Duodenal mucosa (tissue), 2 donors: ENCODE data around the gene ZNF546.
A peak's percentile ranks its signal among the peaks of the same experiment; 100 is the strongest.
"Not testable (repeated sequence)": the region's sequence is repeated elsewhere in the genome, so short reads cannot be mapped to it uniquely, and the experiment has no call there.

Experiments
- H3K27ac ChIP-seq: one replicate; pipeline ENCODE4 v1.7.0; 2013; ENCODE audit warnings: low read depth, low read length
- H3K27me3 ChIP-seq, 2 donors: one replicate each; pipeline ENCODE4 v1.7.0; 2013; ENCODE audit warnings: low read length in 2 of 2, control low read depth in 1 of 2; ENCODE audit not compliant: insufficient read depth in 2 of 2, control insufficient read depth in 1 of 2
- H3K36me3 ChIP-seq, 2 donors: one replicate each; pipeline ENCODE4 v1.7.0; 2013; ENCODE audit warnings: low read length in 2 of 2, control low read depth in 1 of 2; ENCODE audit not compliant: insufficient read depth in 2 of 2, control insufficient read depth in 1 of 2
- H3K4me1 ChIP-seq, 2 donors: one replicate each; pipeline ENCODE4 v1.7.0; 2013; ENCODE audit warnings: low read length in 2 of 2, control low read depth in 1 of 2; ENCODE audit not compliant: insufficient read depth in 2 of 2, control insufficient read depth in 1 of 2
- H3K4me3 ChIP-seq, 2 donors: one replicate each; pipeline ENCODE4 v1.7.0; 2013; ENCODE audit warnings: low read length in 2 of 2, low read depth in 1 of 2
- H3K9ac ChIP-seq, 2 donors: one replicate each; pipeline ENCODE4 v1.7.0; 2013; ENCODE audit warnings: low read length in 2 of 2, low read depth in 1 of 2
- H3K9me3 ChIP-seq, 2 donors: one replicate each; pipeline ENCODE4 v1.7.0; 2013; ENCODE audit warnings: low read length in 2 of 2, control low read depth in 1 of 2; ENCODE audit not compliant: control insufficient read depth in 1 of 2

Gene ZNF546

GRCh38 chr19:40005691-40006272 is 8.9 kb downstream of the ZNF546 start:
- Histone ChIP-seq H3K4me3 (no peak overlapping the region), H3K27ac (no peak overlapping the region), H3K9ac (no peak overlapping the region), H3K9me3 (peaks cover 0 to 2% of the 10 kb centered on the region in 2 donors), H3K36me3 (peaks cover 15 to 18% of the 10 kb centered on the region in 2 donors), H3K4me1 (no peaks in the 10 kb centered on the region), H3K27me3 (no peaks in the 10 kb centered on the region)

- H3K4me1 ChIP-seq = no peaks in the 10 kb centered on the region
- no peak overlapping the region for H3K9ac ChIP-seq
- H3K27me3 ChIP-seq = no peaks in the 10 kb centered on the region
- no peak overlapping the region for H3K27ac ChIP-seq
- H3K36me3 ChIP-seq = peaks cover 15 to 18% of the 10 kb centered on the region in 2 donors
- peaks cover 0 to 2% of the 10 kb centered on the region in 2 donors for H3K9me3 ChIP-seq
- H3K4me3 ChIP-seq = no peak overlapping the region
Measured at GRCh38 chr19:40006273-40006691, 9.4 kb downstream of the ZNF546 start.

GRCh38 chr19:40009674-40010073 is 12.8 kb downstream of the ZNF546 start:
- Histone ChIP-seq H3K36me3 (peaks cover 28 to 34% of the 10 kb centered on the region in 2 donors), H3K9me3 (peaks cover 12 to 27% of the 10 kb centered on the region in 2 donors), H3K27me3 (no peaks in the 10 kb centered on the region), H3K4me1 (no peaks in the 10 kb centered on the region), H3K27ac (no peak overlapping the region), H3K9ac (no peak overlapping the region), H3K4me3 (no peak overlapping the region)

- H3K4me1 ChIP-seq = no peaks in the 10 kb centered on the region
- H3K9me3 ChIP-seq = peaks cover 39 to 64% of the 10 kb centered on the region in 2 donors
- H3K4me3 ChIP-seq = no peak overlapping the region
- no peak overlapping the region for H3K27ac ChIP-seq
- H3K27me3 ChIP-seq = no peaks in the 10 kb centered on the region
- H3K36me3 ChIP-seq = peaks cover 14 to 22% of the 10 kb centered on the region in 2 donors
- H3K9ac ChIP-seq = no peak overlapping the region
Measured at GRCh38 chr19:40013991-40014390, 17.1 kb downstream of the ZNF546 start.

- peaks cover 56 to 75% of the 10 kb centered on the region in 2 donors for H3K9me3 ChIP-seq
- no peak overlapping the region for H3K27ac ChIP-seq
- no peak overlapping the region for H3K4me3 ChIP-seq
- H3K9ac ChIP-seq = no peak overlapping the region
- H3K27me3 ChIP-seq = no peaks in the 10 kb centered on the region
- no peaks in the 10 kb centered on the region for H3K36me3 ChIP-seq
- no peaks in the 10 kb centered on the region for H3K4me1 ChIP-seq
Measured at GRCh38 chr19:40023969-40024368, 27.1 kb downstream of the ZNF546 start.

GRCh38 chr19:40025938-40026596 is 29.2 kb downstream of the ZNF546 start:
- Histone ChIP-seq H3K4me1 (no peaks in the 10 kb centered on the region), H3K4me3 (peak overlapping the region in 1 of 2 donors; percentile 17), H3K27ac (no peak overlapping the region), H3K27me3 (no peaks in the 10 kb centered on the region), H3K9me3 (peaks cover 61 to 82% of the 10 kb centered on the region in 2 donors), H3K9ac (no peak overlapping the region), H3K36me3 (no peaks in the 10 kb centered on the region)

GRCh38 chr19:40026597-40026970 is 29.7 kb downstream of the ZNF546 start:
- Histone ChIP-seq H3K9ac (no peak overlapping the region), H3K36me3 (no peaks in the 10 kb centered on the region), H3K9me3 (peaks cover 66 to 87% of the 10 kb centered on the region in 2 donors), H3K4me3 (no peak overlapping the region), H3K4me1 (no peaks in the 10 kb centered on the region), H3K27me3 (no peaks in the 10 kb centered on the region), H3K27ac (no peak overlapping the region)

GRCh38 chr19:40033989-40034560 is 37.2 kb downstream of the ZNF546 start:
- H3K9me3 ChIP-seq = peaks cover 65 to 76% of the 10 kb centered on the region in 2 donors
- no peak overlapping the region for H3K4me3 ChIP-seq
- H3K9ac ChIP-seq = no peak overlapping the region
- no peaks in the 10 kb centered on the region for H3K4me1 ChIP-seq
- no peaks in the 10 kb centered on the region for H3K27me3 ChIP-seq
- H3K27ac ChIP-seq = no peak overlapping the region
- no peaks in the 10 kb centered on the region for H3K36me3 ChIP-seq

GRCh38 chr19:40035996-40036395 is 39.1 kb downstream of the ZNF546 start:
- H3K27ac ChIP-seq = no peak overlapping the region
- H3K4me1 ChIP-seq = no peaks in the 10 kb centered on the region
- no peak overlapping the region for H3K9ac ChIP-seq
- no peaks in the 10 kb centered on the region for H3K27me3 ChIP-seq
- no peak overlapping the region for H3K4me3 ChIP-seq
- H3K9me3 ChIP-seq = peaks cover 59 to 60% of the 10 kb centered on the region in 2 donors
- no peaks in the 10 kb centered on the region for H3K36me3 ChIP-seq

- H3K36me3 ChIP-seq, H3K27ac ChIP-seq, H3K27me3 ChIP-seq, H3K9ac ChIP-seq, H3K4me3 ChIP-seq, H3K4me1 ChIP-seq: not testable (repeated sequence)
- peaks cover 41 to 46% of the 10 kb centered on the region in 2 donors for H3K9me3 ChIP-seq
Measured at GRCh38 chr19:40038047-40038446, 41.2 kb downstream of the ZNF546 start.
